Stimulated activated CD4-positive, alpha-beta T cell treated with anti-CD3 and anti-CD28 coated beads, Interleukin-4, amount 100 ng/mL, for 1 hour (primary cell): Measurements from ENCODE around the gene SMYD3.
"Not testable (repeated sequence)": the region's sequence is repeated elsewhere in the genome, so short reads cannot be mapped to it uniquely, and the experiment has no call there.

Experiments
- DNase-seq: peaks from one replicate; pipeline ENCODE4 v3.0.0-alpha.2; 2020

The SMYD3 gene

DNA sequence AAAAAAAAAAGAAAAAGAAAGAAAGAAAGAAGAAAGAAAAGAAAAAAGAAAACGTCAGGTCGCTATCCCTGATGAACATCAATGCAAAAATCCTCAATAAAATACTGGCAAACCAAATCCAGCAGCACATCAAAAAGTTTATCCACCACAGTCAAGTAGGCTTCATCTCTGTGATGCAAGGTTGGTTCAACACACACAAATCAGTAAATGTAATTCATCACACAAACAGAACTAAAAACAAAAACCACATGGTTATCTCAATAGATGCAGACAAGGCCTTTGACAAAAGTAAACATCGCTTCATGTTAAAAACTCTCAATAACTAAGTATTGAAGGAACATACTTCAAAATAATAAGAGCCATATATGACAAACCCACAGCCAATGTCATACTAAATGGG lies 779.0 kb downstream of the SMYD3 start:
- not testable (repeated sequence) for DNase-seq

- no peak for DNase-seq
Measured at GRCh38 chr1:245721488-245721887, 785.6 kb downstream of the SMYD3 start.

- no peak for DNase-seq
Measured at GRCh38 chr1:245718951-245719350, 788.1 kb downstream of the SMYD3 start.

DNA sequence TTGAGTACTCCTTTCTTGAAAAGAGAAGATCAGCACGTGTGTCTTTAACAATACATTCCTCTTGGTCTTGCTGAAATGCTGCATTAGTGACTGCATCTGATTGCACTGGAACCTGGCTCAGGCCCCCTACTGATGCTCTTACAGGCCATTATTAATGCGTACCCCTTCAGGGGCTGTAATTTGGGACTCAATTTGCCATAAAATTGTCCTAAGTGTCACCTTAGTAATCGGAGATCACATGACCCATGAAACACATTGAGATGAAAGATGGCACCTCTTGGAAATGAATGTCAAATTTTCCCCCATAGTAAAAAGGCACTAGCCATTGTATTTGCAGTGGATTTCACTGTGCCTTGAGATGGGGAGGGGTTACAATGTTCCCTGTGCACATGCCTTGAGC lies 789.0 kb downstream of the SMYD3 start:
- no peak for DNase-seq

DNA sequence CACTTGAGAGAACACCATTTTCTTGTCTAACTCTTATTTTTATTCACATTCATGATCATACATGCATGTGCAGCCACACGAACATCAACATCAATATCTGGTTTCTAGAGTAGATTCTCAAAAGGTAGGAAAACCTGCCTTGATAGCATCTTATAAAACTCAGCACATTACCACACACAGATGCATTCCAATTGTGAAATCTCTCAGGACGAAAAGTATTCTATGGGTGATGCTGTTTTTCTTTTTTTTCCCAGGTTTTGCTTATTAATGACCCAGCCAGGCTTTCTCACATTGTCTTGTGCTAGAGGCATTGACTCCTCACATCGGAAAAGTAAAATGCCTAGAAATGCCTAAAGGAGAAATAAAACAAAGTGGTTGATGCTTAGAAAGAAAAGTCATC lies 789.5 kb downstream of the SMYD3 start:
- no peak for DNase-seq

DNA sequence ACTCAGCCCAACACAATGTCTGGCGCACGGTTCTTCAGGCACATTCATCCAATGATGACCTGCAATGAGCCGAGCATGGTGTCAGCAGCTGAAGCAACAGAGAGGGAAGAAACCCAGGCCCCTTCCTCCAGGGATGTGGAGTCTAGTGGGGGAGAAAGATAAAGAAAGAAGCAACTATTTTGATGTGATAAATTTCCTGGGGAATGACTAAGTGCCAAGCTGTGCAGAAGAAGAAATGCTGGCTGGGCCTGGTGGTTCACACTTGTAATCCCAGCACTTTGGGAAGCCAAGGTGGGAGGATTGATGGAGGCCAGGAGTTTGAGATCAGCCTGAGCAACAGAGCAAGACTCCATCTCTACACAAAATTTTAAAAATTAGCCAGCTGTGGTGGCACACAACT lies 790.5 kb downstream of the SMYD3 start:
- DNase-seq = no peak

DNA sequence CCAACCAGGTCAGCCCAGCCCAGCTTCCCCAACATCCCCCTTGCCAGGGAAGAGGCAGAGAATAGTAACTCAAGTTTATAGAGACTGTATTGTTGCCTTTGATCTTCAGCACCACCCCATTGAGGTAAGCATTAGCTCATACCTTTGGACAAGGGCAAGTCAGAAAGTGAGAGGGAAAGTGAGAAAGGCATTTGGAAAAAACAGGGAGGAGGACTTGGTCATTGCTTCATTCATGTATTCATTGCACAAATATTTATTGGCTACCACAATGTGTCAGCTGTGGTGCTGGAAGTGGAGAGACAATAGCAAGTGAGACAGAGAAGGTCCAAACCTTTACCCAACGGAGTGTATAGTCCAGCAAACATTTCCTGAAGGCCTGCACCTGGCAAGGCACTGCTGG lies 791.1 kb downstream of the SMYD3 start:
- DNase-seq = no peak

DNA sequence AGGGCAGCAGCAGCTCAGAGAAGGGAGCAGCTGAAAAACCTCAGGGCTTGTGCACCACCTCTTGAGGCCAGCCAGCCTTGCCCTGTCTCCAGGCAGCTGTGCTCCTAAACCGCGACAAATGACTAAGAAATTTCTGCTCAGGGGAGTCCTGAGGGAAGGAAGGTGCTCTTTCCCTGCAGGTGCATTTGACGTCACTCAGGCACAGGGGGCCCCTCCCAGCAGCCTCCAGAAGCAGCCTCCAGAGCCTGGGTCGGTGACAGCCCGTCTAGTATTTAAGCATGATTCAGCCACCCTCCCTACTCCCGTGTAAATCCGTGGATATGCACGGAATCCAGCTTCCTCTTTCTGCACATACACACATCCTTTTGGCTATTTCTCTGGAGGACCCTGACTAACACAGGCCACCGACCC lies 791.8 kb downstream of the SMYD3 start:
- no peak for DNase-seq

DNA sequence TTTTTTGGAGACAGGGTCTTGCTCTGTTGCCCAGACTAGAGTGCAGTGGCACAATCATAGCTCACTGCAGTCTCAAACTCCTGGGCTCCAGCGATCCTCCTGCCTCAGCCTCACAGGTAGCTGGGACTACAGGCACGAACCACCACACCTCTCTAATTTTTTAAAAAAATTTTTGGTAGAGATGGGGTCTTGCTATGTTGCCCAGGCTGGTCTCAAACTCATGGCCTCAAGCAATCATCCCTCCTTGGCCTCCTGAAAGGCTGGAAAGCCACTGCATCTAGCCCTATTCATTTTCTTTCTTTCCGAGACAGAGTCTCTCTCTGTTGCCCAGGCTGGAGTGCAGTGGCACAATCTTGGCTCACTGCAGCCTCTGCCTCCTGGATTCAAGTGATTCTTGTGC lies 793.1 kb downstream of the SMYD3 start:
- DNase-seq = not testable (repeated sequence)

DNA sequence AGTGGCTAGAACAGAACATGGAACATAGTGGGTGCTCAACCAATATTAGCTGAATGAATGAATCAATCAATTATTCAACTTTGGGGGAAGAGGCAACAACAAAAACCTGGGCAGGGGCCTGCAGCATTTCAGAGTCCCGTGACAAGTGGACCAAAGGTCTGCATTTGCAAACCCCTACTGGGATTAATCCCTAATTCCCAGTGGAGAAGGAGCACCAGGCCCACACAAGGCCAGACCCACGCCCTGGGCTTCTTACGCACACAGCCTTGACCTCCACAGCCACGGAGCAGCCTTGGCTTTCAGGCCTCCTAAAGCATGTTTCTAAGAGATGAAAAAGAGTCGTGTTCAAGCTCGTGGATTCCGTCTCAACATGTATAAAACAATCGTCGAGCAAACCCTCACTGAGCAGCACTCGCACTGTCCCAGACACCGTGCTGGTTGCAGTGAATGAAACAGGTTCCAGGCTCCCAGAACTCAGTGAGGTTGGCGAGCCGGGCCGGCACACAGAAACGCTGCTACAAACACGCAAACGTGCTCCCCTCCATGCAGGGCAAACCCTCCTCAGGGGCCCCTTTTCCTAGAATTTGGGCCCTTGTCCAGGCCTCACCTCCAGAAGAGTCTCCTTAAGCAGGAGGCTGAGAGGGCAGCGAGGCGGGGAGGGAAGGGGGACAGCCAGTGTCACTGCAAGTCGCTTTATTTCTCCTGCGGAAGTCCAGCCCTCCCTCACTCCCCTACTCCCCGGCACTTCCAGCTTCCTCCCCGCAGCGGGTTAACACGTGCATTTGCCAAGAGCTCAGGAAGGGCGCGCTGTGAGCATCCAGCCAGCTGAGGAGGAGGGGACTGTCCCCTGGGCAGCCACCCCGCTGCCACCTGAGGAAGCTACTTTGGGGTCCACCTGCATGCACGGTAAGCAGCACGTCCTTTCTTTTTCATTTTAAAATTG lies 795.8 kb downstream of the SMYD3 start:
- DNase-seq = no peak

- no peak for DNase-seq
Measured at GRCh38 chr1:245707941-245708340, 799.1 kb downstream of the SMYD3 start.

- DNase-seq = no peak
Measured at GRCh38 chr1:245704765-245705164, 802.3 kb downstream of the SMYD3 start.

DNA sequence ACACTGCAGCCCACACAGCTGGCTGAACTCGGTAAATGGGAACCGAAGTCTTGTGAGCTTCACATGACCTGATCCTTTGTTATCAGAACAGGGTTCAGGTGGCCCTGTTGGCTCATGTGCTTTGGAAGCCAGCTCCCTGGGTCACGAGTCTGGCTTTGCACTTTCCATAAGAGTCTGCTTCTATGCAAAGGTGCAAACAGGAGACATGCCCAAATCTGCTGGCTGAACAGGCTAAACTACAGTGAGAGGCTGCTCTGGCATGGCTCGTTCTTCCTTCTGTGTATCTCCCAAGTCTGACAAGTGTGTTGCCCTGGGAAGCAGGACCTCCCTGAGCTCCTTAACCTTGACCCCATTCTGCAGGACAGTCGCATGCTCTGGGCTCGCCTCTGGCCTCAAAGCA lies 802.7 kb downstream of the SMYD3 start:
- no peak for DNase-seq

DNA sequence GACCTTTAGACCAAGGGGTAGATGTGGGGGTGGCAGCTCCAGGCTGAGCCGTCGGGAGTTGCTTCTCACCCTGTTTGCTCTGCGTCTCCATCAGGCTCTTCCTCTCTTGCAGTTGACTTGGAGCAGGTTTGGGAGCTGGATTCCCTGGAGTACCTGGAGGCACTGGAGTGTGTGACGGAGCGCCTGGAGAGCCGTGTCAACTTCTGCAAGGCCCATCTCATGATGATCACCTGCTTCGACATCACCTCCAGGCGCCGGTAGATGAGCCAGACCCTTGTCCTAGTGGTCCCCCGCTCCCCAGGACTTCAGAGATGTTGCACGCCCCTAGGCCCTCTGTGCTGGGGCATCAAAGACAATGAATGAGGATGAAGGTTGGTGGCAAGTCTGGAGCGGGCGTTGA lies 804.7 kb downstream of the SMYD3 start:
- no peak for DNase-seq

GRCh38 chr1:245701631-245702030 lies 805.4 kb downstream of the SMYD3 start:
- DNase-seq = no peak

- DNase-seq = no peak
Measured at GRCh38 chr1:245700631-245701030, 806.4 kb downstream of the SMYD3 start.
